ENCODE results near the gene AP1G2. TPM values are rescaled to one million over a fixed set of nuclear protein-coding genes. Genes with fewer than 3 reads are reported as not detected.
"Not testable (repeated sequence)": the region's sequence is repeated elsewhere in the genome, so short reads cannot be mapped to it uniquely, and the experiment has no call there.

Gene AP1G2
- total RNA-seq, 1 experiment from 2014 or later, result 155 TPM

- H3K79me2 ChIP-seq (ENCODE audit: insufficient read depth, low read length); H3K9ac ChIP-seq (ENCODE audit: low read length); H3K4me1 ChIP-seq (ENCODE audit: control insufficient read depth in 1 of 2, insufficient read depth in 2 of 2, low read length in 2 of 2); DNase-seq (ENCODE audit: low read depth, low spot score); H4K20me1 ChIP-seq (ENCODE audit: insufficient read depth); H3K9me2 ChIP-seq (ENCODE audit: insufficient read depth); POLR2A ChIA-PET; H3K27me3 ChIP-seq (ENCODE audit: insufficient read depth, low read length); H2AFZ ChIP-seq (ENCODE audit: low read depth, low read length, poor library complexity, severe bottlenecking); H3K36me3 ChIP-seq (ENCODE audit: control insufficient read depth in 1 of 2, insufficient read depth in 2 of 2, low read length in 2 of 2); ATAC-seq; H3K4me2 ChIP-seq (ENCODE audit: low read length); H3K27ac ChIP-seq (ENCODE audit: low read depth, low read length); H3K4me3 ChIP-seq (replicated peaks in 1 of 2; ENCODE audit: low read depth in 1 of 2, low read length in 2 of 2); H3K9me3 ChIP-seq (ENCODE audit: control insufficient read depth in 1 of 2, insufficient read depth in 1 of 2, low read depth in 1 of 2, low read length in 2 of 2); BruUV-seq (replicated peaks); intact Hi-C loops (cut with micrococcal nuclease): not testable (repeated sequence)
- ChIA-PET RAD21 (ENCODE audit: low non-redundant PET in 1 of 2, low total read pairs in 2 of 2, uncharacterized antibody in 2 of 2, unreplicated experiment in 2 of 2) (interaction anchor here in 1 of 2 experiments (0.7 kb wide), 1 partner anchor 93 kb away, joined by 3 read pairs; no protein-coding TSS in a partner anchor), CTCF (interaction anchor here (1.0 kb wide), 1 partner anchor 59 kb away, joined by 3 read pairs; no protein-coding TSS in a partner anchor)
Observed at GRCh38 chr14:23536906-23537305, 30.7 kb downstream of the AP1G2 start.

GRCh38 chr14:23536494-23536893 lies 31.1 kb downstream of the AP1G2 start:
- CTCF ChIA-PET, result interaction anchor here (1.0 kb wide), 1 partner anchor 58 kb away, joined by 3 read pairs; no protein-coding TSS in a partner anchor
- Histone ChIP-seq H3K4me2 (ENCODE audit: low read length) (no peak overlapping the region), H3K27ac (ENCODE audit: low read depth, low read length) (no peak overlapping the region), H2AFZ (ENCODE audit: low read depth, low read length, poor library complexity, severe bottlenecking) (no peak overlapping the region), H4K20me1 (ENCODE audit: insufficient read depth) (no peaks in the 10 kb centered on the region), H3K4me3 (replicated peaks in 1 of 2; ENCODE audit: low read depth in 1 of 2, low read length in 2 of 2) (no peak overlapping the region), H3K79me2 (ENCODE audit: insufficient read depth, low read length) (no peaks in the 10 kb centered on the region), H3K27me3 (ENCODE audit: insufficient read depth, low read length) (no peaks in the 10 kb centered on the region), H3K4me1 (ENCODE audit: control insufficient read depth in 1 of 2, insufficient read depth in 2 of 2, low read length in 2 of 2) (peaks cover 0 to 9% of the 10 kb centered on the region in 2 experiments; a peak in 2 of 4 replicates), H3K9me2 (ENCODE audit: insufficient read depth) (no peaks in the 10 kb centered on the region), H3K36me3 (ENCODE audit: control insufficient read depth in 1 of 2, insufficient read depth in 2 of 2, low read length in 2 of 2) (no peaks in the 10 kb centered on the region), H3K9ac (ENCODE audit: low read length) (no peak overlapping the region), H3K9me3 (ENCODE audit: control insufficient read depth in 1 of 2, insufficient read depth in 1 of 2, low read depth in 1 of 2, low read length in 2 of 2) (no peaks in the 10 kb centered on the region)
- POLR2A ChIA-PET, result no interaction called here
- ATAC-seq, result no peak
- no TSS peak for BruUV-seq (replicated peaks)
- intact Hi-C loops (cut with micrococcal nuclease), result no loop called here
- DNase-seq (ENCODE audit: low read depth, low spot score), result no peak
- RAD21 ChIA-PET (ENCODE audit: low non-redundant PET in 1 of 2, low total read pairs in 2 of 2, uncharacterized antibody in 2 of 2, unreplicated experiment in 2 of 2), result interaction anchor here in 1 of 2 experiments (0.7 kb wide), 1 partner anchor 93 kb away, joined by 3 read pairs; no protein-coding TSS in a partner anchor
- no peak for TF ChIP-seq YY1 (IDR thresholded peaks at IDR 0.05; ENCODE audit: extremely low read depth, insufficient replicate concordance, low read depth, low read length)
- no peak for TF ChIP-seq ZNF274 (IDR thresholded peaks at IDR 0.05; ENCODE audit: low read depth, low read length)
- no peak for TF ChIP-seq CEBPB (IDR thresholded peaks at IDR 0.05; ENCODE audit: low read depth)
- TF ChIP-seq CTCF (IDR thresholded peaks at IDR 0.05 in 2 of 3, conservative IDR thresholded peaks at IDR 0.05 in 1 of 3; ENCODE audit: borderline replicate concordance in 1 of 3, insufficient read depth in 1 of 3, low read depth in 2 of 3, low read length in 2 of 3), result no peak
- no peak for TF ChIP-seq ZBTB33 (IDR thresholded peaks at IDR 0.05; ENCODE audit: extremely low read depth, insufficient replicate concordance, low read length)
- TF ChIP-seq ZFX (IDR thresholded peaks at IDR 0.05), result no peak
- TF ChIP-seq POLR2AphosphoS5 (IDR thresholded peaks at IDR 0.05; ENCODE audit: low read depth, low read length), result no peak
- TF ChIP-seq SIN3A (IDR thresholded peaks at IDR 0.05; ENCODE audit: low read depth), result no peak
- no peak for TF ChIP-seq ATF3 (IDR thresholded peaks at IDR 0.05)
- no peak for TF ChIP-seq EGR1 (IDR thresholded peaks at IDR 0.05; ENCODE audit: low read depth)
- no peak for TF ChIP-seq REST (IDR thresholded peaks at IDR 0.05; ENCODE audit: low read depth)
- TF ChIP-seq JUND (IDR thresholded peaks at IDR 0.05), result no peak
